Erythroblast (primary cell): ENCODE data around the gene FAIM.

Experiments used
- GATA1 ChIP-seq: IDR thresholded peaks from 2 replicates; pipeline ENCODE4 v1.6.1; 2011; ENCODE audit warnings: low read depth, mild to moderate bottlenecking, control low read depth, low read length, moderate library complexity
- POLR2A ChIP-seq: IDR thresholded peaks from 2 replicates; pipeline ENCODE4 v1.6.1; 2011; ENCODE audit warnings: mild to moderate bottlenecking, low read length

DNA sequence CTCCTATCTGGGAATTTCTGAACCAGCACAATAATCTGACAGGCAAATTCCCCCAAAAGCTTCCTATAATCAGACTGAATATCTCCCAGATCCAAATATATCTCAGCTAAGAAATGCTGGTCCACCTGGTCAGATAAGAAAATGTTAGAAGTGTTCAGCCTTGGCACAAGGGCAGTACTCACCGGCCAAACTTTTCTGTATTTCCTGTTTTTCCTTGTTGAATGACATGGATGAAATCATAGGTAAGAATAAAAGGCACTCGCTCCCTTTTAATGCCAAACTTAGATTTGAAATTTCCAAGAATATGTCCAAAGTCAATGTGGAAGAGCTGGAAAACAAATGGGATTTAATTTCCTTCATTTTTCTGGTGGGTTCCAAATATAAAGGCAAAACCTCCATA, 48.9 kb downstream of the FAIM start:
- TF ChIP-seq POLR2A, result no peak
- TF ChIP-seq GATA1, result no peak
